H9 (cell line): Measurements from ENCODE around the gene MMP23B. TPM values are rescaled to one million over a fixed set of nuclear protein-coding genes. Genes with fewer than 3 reads are reported as not detected.
A peak's percentile ranks its signal among the peaks of the same experiment; 100 is the strongest.
"Not testable (repeated sequence)": the region's sequence is repeated elsewhere in the genome, so short reads cannot be mapped to it uniquely, and the experiment has no call there.

ENCODE experiments used
- DNase-seq: peaks from one replicate; pipeline ENCODE4 v3.0.0-alpha.2; 2017
- H2AFZ ChIP-seq: one replicate; pipeline ENCODE4 v1.6.1; 2013; ENCODE audit warnings: mild to moderate bottlenecking, low read length, control low read depth, moderate library complexity
- H2AK5ac ChIP-seq: 2 replicates; pipeline ENCODE4 v1.6.1; 2013; ENCODE audit warnings: low read length, control low read depth, mixed read lengths; ENCODE audit not compliant: insufficient read length
- H2BK120ac ChIP-seq: one replicate; pipeline ENCODE4 v1.6.1; 2013; ENCODE audit warnings: low read depth, mild to moderate bottlenecking, low read length, control low read depth, inconsistent platforms; ENCODE audit not compliant: poor library complexity, severe bottlenecking
- H2BK12ac ChIP-seq: 2 replicates; pipeline ENCODE4 v1.6.1; 2013; ENCODE audit warnings: low read length, control low read depth, mixed read lengths, low read depth; ENCODE audit not compliant: insufficient read length
- H2BK15ac ChIP-seq: 2 replicates; pipeline ENCODE4 v1.6.1; 2013; ENCODE audit warnings: low read depth, low read length, control low read depth
- H2BK20ac ChIP-seq: one replicate; pipeline ENCODE4 v1.6.1; 2013; ENCODE audit warnings: low read depth, mild to moderate bottlenecking, low read length, control low read depth, inconsistent platforms; ENCODE audit not compliant: poor library complexity, severe bottlenecking
- H2BK5ac ChIP-seq: 2 replicates; pipeline ENCODE4 v1.6.1; 2013; ENCODE audit warnings: low read length, control low read depth, mixed read lengths; ENCODE audit not compliant: insufficient read length
- H3K14ac ChIP-seq: 2 replicates; pipeline ENCODE4 v1.6.1; 2013; ENCODE audit warnings: low read length, control low read depth; ENCODE audit not compliant: insufficient read depth
- H3K18ac ChIP-seq: 2 replicates; pipeline ENCODE4 v1.6.1; 2013; ENCODE audit warnings: low read depth, mild to moderate bottlenecking, mixed read lengths, low read length, control low read depth; ENCODE audit not compliant: insufficient read length
- H3K23ac ChIP-seq: 2 replicates; pipeline ENCODE4 v1.6.1; 2013; ENCODE audit warnings: low read length, control low read depth, mixed read lengths, low read depth; ENCODE audit not compliant: insufficient read length
- H3K23me2 ChIP-seq: 2 replicates; pipeline ENCODE4 v1.6.1; 2013; ENCODE audit warnings: low read depth, mild to moderate bottlenecking, mixed read lengths, low read length, control low read depth; ENCODE audit not compliant: insufficient read length, poor library complexity, severe bottlenecking
- H3K27ac ChIP-seq: 2 replicates; pipeline ENCODE4 v1.5.1; 2013; ENCODE audit warnings: low read length, control low read depth, mixed read lengths, low read depth; ENCODE audit not compliant: insufficient read length
- H3K27me3 ChIP-seq: 2 replicates; pipeline ENCODE4 v1.6.1; 2013; ENCODE audit warnings: low read length, control low read depth, inconsistent platforms; ENCODE audit not compliant: insufficient read depth
- H3K4ac ChIP-seq: 2 replicates; pipeline ENCODE4 v1.6.1; 2013; ENCODE audit warnings: low read depth, mild to moderate bottlenecking, control low read depth, inconsistent platforms, low read length, moderate library complexity
- H3K4me1 ChIP-seq: 2 replicates; pipeline ENCODE4 v1.6.1; 2013; ENCODE audit warnings: low read length, control low read depth, inconsistent platforms; ENCODE audit not compliant: insufficient read depth
- H3K4me2 ChIP-seq: 2 replicates; pipeline ENCODE4 v1.6.1; 2013; ENCODE audit warnings: low read length, control low read depth, mixed read lengths; ENCODE audit not compliant: insufficient read length, insufficient read depth
- H3K56ac ChIP-seq: 2 replicates; pipeline ENCODE4 v1.6.1; 2013; ENCODE audit warnings: low read depth, mild to moderate bottlenecking, mixed read lengths, low read length, control low read depth; ENCODE audit not compliant: insufficient read length
- H3K79me1 ChIP-seq: 2 replicates; pipeline ENCODE4 v1.6.1; 2013; ENCODE audit warnings: low read depth, mild to moderate bottlenecking, moderate library complexity, low read length, control low read depth, inconsistent platforms; ENCODE audit not compliant: insufficient read depth, poor library complexity, severe bottlenecking
- H3K79me2 ChIP-seq: 2 replicates; pipeline ENCODE4 v1.6.1; 2013; ENCODE audit warnings: low read length, control low read depth, inconsistent platforms; ENCODE audit not compliant: insufficient read depth
- H3K9ac ChIP-seq: 2 replicates; pipeline ENCODE4 v1.6.1; 2013; ENCODE audit warnings: low read length, control low read depth, mixed read lengths; ENCODE audit not compliant: insufficient read length; ENCODE audit errors: extremely low read depth
- H3K9me3 ChIP-seq: one replicate; pipeline ENCODE4 v1.6.1; 2013; ENCODE audit warnings: low read depth, low read length, inconsistent platforms; ENCODE audit not compliant: control insufficient read depth
- H3T11ph ChIP-seq: one replicate; pipeline ENCODE4 v1.6.1; 2013; ENCODE audit warnings: mild to moderate bottlenecking, low read length, control low read depth, inconsistent platforms
- H4K20me1 ChIP-seq: one replicate; pipeline ENCODE4 v1.6.1; 2013; ENCODE audit not compliant: control insufficient read depth, insufficient read length, insufficient read depth
- H4K5ac ChIP-seq: 2 replicates; pipeline ENCODE4 v1.6.1; 2013; ENCODE audit warnings: low read depth, mild to moderate bottlenecking, mixed read lengths, low read length, control low read depth; ENCODE audit not compliant: insufficient read length
- H4K8ac ChIP-seq: replicated peaks from 2 replicates; pipeline ENCODE4 v1.6.1; 2013; ENCODE audit warnings: low read length, control low read depth, mixed read lengths, low read depth; ENCODE audit not compliant: insufficient read length
- H4K91ac ChIP-seq: 2 replicates; pipeline ENCODE4 v1.6.1; 2013; ENCODE audit warnings: low read depth, mild to moderate bottlenecking, moderate library complexity, mixed read lengths, low read length, control low read depth; ENCODE audit not compliant: insufficient read length
- H3K27ac Mint-ChIP-seq, 3 experiments: 2 replicates in 2 of 3; 3 replicates in 1 of 3; pipeline ENCODE4 v1.8.0; 2020 to 2021; ENCODE audit warnings: mixed read lengths in 3 of 3, mild to moderate bottlenecking in 1 of 3, moderate library complexity in 1 of 3
- H3K27me3 Mint-ChIP-seq: 2 replicates; pipeline ENCODE4 v1.8.0; 2021; ENCODE audit warnings: low read depth, mild to moderate bottlenecking, moderate library complexity, mixed read lengths
- H3K36me3 Mint-ChIP-seq, 3 experiments: 2 replicates in 2 of 3; 3 replicates in 1 of 3; pipeline ENCODE4 v1.8.0; 2020 to 2021; ENCODE audit warnings: low read depth in 3 of 3, mixed read lengths in 3 of 3; ENCODE audit not compliant: insufficient read depth in 1 of 3
- H3K4me1 Mint-ChIP-seq, 2 experiments: 2 replicates each; pipeline ENCODE4 v1.8.0; 2020; ENCODE audit warnings: mixed read lengths in 2 of 2
- H3K4me3 Mint-ChIP-seq, 2 experiments: 2 replicates in 1 of 2; 3 replicates in 1 of 2; pipeline ENCODE4 v1.8.0; 2020 to 2021; ENCODE audit warnings: mild to moderate bottlenecking in 2 of 2, mixed read lengths in 2 of 2, moderate library complexity in 1 of 2
- H3K9me3 Mint-ChIP-seq, 2 experiments: 2 replicates in 1 of 2; 3 replicates in 1 of 2; pipeline ENCODE4 v1.8.0; 2020; ENCODE audit warnings: mild to moderate bottlenecking in 2 of 2, mixed read lengths in 2 of 2, moderate library complexity in 1 of 2
- WGBS: extraction: QIAGEN DNeasy Blood & Tissue Kit; methylation state at CpG from one replicate; pipeline ENCODE4 v1.1.7; 2013; ENCODE audit warnings: missing lambda C conversion rate, low lambda C conversion rate, mixed read lengths; ENCODE audit not compliant: insufficient read length; ENCODE audit errors: extremely low coverage; 5-methylcytosine and 5-hydroxymethylcytosine counted together
- total RNA-seq: library from RNA; stranded (reverse); gene quantifications from 2 replicates; pipeline ENCODE4 v1.2.1, GENCODE V29; 2021
- TF ChIP-seq, protein P1 (sequence below): fragments of 200-600 bp; sonication (generic); conservative IDR thresholded peaks from 3 replicates; pipeline ENCODE4 v1.8.0; 2021; ENCODE audit warnings: antibody characterized with exemption, mild to moderate bottlenecking

Gene MMP23B
- total RNA-seq, 1 experiment from 2014 or later = 12.5 TPM

DNA sequence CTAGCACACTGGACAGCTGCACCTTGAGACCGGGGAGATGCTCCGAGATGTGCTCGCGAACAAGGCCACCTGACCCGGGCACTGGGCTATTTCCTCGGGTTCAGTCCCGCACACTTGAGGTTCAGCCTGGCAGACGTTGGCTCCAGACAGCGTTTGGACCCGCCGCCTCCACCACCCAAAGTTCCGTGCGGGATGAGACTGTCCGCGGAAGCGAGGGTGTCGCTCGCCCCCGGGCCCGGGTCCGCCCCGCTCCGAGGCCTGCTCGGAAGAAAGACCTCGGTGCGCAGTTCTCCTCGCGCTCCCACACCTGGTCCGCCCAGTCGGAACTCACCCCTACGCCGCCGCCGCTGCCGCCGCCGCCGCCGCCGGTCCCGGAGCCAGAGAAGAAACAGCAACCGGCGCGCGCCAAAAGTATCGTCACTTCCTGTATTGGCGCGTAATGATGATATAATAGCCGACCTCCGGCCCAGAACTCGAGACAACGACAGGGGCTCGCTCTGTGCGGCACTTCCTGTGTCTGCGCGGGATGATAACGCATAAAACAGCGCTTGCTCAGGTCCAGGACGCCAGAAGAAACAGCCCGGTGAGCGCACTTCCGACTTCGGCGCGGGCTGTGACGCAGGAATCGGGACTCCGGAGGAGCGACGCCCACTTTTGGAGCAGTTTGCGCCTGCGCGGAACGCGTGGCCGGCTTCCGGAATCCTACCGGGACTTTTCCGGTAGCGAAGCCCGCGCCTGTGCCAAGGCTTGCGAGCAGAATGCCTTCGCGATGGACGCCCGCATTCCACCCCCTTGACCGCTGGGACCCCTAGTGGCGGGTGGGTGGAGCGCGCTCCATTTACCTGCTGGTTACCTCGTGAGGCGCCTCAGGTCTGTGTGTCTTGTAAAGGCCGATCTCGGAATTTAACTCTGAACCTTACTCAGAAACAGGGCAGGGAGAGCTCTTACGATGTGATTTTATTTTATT lies 26.9 kb downstream of the MMP23B start, which contains the start of gene CDK11B:
TSS of gene CDK11B (minus strand) at position 422 of the 967 bp plus-strand sequence. CDS start 1,519 bp downstream, outside the sequence.
- H2BK120ac ChIP-seq, H3K79me1 ChIP-seq, H2BK20ac ChIP-seq, H3K9me3 Mint-ChIP-seq, H2AK5ac ChIP-seq, H4K20me1 ChIP-seq, H3K9me3 ChIP-seq, H3K79me2 ChIP-seq, H4K8ac ChIP-seq, H3K4me1 Mint-ChIP-seq, H3K27me3 ChIP-seq, H2BK15ac ChIP-seq, H4K91ac ChIP-seq, H3K23me2 ChIP-seq, H3K27me3 Mint-ChIP-seq, H3K23ac ChIP-seq, H3K4me1 ChIP-seq, H3K4ac ChIP-seq: not testable (repeated sequence)
- peak within 1 kb of the TSS; percentile 94 for H2BK5ac ChIP-seq
- H3K18ac ChIP-seq = peak within 1 kb of the TSS; percentile 100
- peak within 1 kb of the TSS; percentile 55 for H3T11ph ChIP-seq
- H2AFZ ChIP-seq = peak within 1 kb of the TSS; percentile 86
- Mint-ChIP-seq H3K27ac (peak within 1 kb of the TSS; percentile 99 to 100 (median 100)), H3K4me3 (peak within 1 kb of the TSS; percentile 92 to 93), H3K36me3 (peaks cover 6 to 36% (median 18%) of the 10 kb centered on the region in 3 experiments; a peak in 6 of 7 replicates)
- H3K56ac ChIP-seq = peak within 1 kb of the TSS; percentile 22
- TF ChIP-seq, protein P1, sequence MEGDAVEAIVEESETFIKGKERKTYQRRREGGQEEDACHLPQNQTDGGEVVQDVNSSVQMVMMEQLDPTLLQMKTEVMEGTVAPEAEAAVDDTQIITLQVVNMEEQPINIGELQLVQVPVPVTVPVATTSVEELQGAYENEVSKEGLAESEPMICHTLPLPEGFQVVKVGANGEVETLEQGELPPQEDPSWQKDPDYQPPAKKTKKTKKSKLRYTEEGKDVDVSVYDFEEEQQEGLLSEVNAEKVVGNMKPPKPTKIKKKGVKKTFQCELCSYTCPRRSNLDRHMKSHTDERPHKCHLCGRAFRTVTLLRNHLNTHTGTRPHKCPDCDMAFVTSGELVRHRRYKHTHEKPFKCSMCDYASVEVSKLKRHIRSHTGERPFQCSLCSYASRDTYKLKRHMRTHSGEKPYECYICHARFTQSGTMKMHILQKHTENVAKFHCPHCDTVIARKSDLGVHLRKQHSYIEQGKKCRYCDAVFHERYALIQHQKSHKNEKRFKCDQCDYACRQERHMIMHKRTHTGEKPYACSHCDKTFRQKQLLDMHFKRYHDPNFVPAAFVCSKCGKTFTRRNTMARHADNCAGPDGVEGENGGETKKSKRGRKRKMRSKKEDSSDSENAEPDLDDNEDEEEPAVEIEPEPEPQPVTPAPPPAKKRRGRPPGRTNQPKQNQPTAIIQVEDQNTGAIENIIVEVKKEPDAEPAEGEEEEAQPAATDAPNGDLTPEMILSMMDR = peak; percentile 55; the same call in 2 of the 3 replicates
- H3K4me2 ChIP-seq = peak within 1 kb of the TSS; percentile 27
- H4K5ac ChIP-seq = peak within 1 kb of the TSS; percentile 60
- H3K27ac ChIP-seq = peak within 1 kb of the TSS; percentile 98
- peak within 1 kb of the TSS; percentile 96 for H3K9ac ChIP-seq
- peak; percentile 94 for DNase-seq
- peak within 1 kb of the TSS; percentile 100 for H2BK12ac ChIP-seq
- WGBS = no CpG with 5 or more reads among the region's 96 CpGs
- peak within 1 kb of the TSS; percentile 99 for H3K14ac ChIP-seq

DNA sequence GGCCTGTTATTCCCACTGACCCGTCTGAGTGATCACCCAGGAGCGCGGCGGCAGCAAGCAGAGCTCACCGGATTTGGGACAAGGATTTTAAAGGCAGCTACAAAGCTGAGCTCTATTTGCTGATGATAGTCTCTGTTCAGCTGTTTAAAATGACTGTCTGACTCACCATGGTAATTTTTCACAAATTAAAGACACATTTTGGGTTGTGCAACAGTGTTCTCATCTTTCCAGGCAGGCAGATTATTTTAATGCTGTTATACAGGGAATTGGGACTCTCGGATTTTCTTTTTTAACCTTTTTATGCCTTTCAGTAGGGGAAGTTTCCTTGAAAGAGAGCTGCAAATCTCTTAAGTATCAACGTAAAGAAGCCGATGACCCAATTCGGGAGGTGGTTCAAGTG lies 30.4 kb downstream of the MMP23B start:
- not testable (repeated sequence) for H3K27me3 ChIP-seq, H3K4ac ChIP-seq, H4K8ac ChIP-seq, H3K18ac ChIP-seq, H4K20me1 ChIP-seq, H2AK5ac ChIP-seq, H3K4me1 ChIP-seq, H4K5ac ChIP-seq, H3K56ac ChIP-seq, H3K14ac ChIP-seq, H3K4me2 ChIP-seq, H3K9me3 ChIP-seq, H3K4me1 Mint-ChIP-seq, H2BK5ac ChIP-seq, H2BK12ac ChIP-seq, H3K27ac ChIP-seq, H3K79me1 ChIP-seq, H3K4me3 Mint-ChIP-seq, H3K23me2 ChIP-seq, DNase-seq, H3K27ac Mint-ChIP-seq, H3K9ac ChIP-seq, H2AFZ ChIP-seq, H3K79me2 ChIP-seq, H3K23ac ChIP-seq, H3K27me3 Mint-ChIP-seq, H2BK20ac ChIP-seq, H2BK120ac ChIP-seq, H2BK15ac ChIP-seq, H4K91ac ChIP-seq, H3K9me3 Mint-ChIP-seq, H3T11ph ChIP-seq
- WGBS = no CpG with 5 or more reads among the region's 9 CpGs
- peaks cover under 1 to 18% (median 12%) of the 10 kb centered on the region in 3 experiments; a peak in 5 of 7 replicates for H3K36me3 Mint-ChIP-seq
